Tongue (tissue), 2 donors: ENCODE measurements around the gene TESMIN. TPM values are rescaled to one million over a fixed set of nuclear protein-coding genes. Genes with fewer than 3 reads are reported as not detected.

Experiments used
- DNase-seq: peaks from one replicate; pipeline ENCODE4 v3.0.0-alpha.2; 2015
- total RNA-seq: library from RNA; depleted of rRNA; stranded (reverse); fragments of >200 nt; gene quantifications from one replicate; pipeline ENCODE4 v1.2.3, GENCODE V29; 2014

Gene TESMIN, protein sequence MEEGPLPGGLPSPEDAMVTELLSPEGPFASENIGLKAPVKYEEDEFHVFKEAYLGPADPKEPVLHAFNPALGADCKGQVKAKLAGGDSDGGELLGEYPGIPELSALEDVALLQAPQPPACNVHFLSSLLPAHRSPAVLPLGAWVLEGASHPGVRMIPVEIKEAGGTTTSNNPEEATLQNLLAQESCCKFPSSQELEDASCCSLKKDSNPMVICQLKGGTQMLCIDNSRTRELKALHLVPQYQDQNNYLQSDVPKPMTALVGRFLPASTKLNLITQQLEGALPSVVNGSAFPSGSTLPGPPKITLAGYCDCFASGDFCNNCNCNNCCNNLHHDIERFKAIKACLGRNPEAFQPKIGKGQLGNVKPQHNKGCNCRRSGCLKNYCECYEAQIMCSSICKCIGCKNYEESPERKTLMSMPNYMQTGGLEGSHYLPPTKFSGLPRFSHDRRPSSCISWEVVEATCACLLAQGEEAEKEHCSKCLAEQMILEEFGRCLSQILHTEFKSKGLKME
- total RNA-seq, result 0.10 TPM

DNA sequence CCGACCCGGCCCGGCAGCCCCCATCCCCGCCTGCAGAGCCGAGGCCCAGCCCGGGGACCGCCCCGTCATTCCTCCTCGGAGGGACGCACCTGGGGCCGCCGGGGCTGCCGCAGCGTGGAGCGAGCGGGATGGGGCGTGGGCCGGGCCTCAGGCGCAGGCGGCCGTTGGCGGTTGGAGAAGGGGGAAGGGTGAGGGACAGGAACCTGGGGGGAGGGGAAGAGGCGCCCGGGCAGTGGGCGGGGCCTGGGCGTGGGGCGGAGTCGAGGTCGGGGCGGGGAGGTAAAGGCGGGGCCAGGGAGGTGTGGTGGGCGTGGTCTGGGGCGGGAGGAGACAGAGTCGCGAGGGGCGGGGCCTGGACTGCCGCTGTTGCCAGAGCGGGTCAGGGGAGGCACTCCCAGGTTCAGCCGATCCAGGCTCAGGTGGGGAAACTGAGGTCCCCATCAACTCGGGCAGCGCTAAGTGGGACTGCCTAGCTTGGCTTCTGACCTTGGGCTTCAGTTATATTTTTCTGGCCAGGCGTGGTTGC, at the start of gene TESMIN:
Gene TESMIN, minus strand, starts transcription at position 190 of the 526 bp plus-strand sequence. CDS start 860 bp downstream, outside the sequence.
- peak; percentile 79 for DNase-seq

DNA sequence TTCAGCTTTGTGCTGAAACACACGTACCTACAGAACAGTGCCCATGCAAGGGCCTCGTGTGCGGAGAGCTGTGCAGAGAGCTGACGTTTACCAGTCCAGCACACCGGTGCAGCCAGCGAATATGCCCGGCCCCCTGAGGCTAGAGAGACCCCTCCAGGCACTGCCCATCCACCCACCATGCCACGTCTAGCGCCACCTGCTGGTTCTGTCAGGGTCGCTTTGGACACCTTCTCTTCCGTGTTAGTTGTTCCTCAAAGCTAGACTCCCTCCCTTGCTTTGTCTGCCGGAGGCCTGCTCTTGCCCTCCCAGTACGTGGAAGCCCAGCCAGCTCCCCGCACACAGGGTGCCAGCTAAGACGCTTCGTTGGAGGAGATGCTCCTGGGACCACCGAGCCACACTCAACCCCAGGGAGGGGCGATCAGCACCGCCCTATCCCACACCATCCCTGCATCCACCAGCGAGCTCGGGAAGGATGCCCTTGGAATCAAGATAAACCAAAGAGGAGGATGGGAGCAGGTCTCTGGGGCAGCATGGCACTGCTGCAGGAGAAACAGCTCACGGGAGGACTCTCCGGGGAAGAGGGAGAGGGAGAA, 47.0 kb upstream of the TESMIN start:
- peak; percentile 30 for DNase-seq

DNA sequence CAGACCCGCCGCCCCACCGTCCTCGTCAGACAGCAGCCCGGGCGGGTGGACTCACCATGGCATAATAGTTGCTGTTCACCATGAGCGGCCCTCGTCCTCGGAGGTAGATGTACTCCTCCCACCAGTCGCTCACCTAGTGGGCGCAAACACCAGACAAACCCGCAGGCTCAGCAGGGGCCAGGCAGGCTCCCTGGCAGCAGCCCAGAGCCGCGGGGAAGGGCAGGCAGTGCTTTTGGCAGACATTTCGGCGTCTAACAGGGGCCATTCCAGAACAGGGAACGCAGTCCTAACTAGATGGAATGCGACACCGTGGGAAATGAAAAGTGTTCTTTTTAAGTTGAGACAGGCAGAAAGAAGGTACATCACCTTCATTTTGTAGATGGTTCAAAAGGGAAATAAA, 45.5 kb upstream of the TESMIN start:
- no peak for DNase-seq

DNA sequence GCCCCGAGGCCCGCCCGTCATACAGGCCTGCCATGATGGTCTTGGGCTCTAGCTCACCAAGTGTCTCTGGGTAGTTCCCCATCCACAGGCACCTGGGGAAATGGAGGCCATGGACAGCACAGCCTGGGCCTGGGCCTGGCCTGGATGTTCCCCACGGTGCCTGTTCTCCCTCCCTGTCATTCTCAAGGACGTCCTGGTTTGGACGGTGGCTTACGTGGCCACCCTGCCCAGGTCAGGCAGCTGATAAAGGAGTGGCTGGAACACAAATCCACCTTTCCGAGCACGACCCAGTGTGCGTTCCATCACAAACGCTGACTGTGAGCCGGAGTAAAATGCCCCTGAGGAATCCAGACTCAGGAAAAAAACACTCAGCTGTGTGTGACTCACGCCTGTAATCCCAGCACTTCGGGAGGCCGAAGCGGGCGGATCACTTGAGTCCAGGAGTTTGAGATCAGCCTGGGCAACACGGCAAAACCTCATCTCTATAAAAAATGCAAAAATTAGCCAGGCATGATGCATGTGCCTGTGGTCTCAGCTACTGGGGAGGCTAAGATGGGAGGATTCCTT, 41.2 kb upstream of the TESMIN start:
- no peak for DNase-seq

DNA sequence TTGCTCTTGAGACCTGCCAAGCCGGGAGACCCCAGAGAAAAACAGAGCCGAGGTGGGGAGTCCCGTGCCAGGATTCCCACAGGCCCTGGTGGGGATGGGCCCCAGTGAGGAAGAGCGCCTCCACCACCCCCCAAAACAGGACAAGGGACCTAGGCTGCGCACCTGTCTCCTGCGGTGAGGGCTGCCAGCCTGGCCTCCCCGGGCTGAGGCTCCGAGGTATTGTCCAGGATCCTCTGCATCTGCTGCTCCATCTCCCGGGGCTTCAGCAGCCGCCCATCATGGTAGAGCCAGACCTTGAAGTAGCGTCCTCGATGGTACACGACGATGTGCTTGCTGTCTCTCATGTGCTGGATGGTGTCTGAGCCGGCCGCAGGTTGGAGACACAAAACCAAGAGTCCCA, 33.3 kb upstream of the TESMIN start:
- DNase-seq, result no peak

DNA sequence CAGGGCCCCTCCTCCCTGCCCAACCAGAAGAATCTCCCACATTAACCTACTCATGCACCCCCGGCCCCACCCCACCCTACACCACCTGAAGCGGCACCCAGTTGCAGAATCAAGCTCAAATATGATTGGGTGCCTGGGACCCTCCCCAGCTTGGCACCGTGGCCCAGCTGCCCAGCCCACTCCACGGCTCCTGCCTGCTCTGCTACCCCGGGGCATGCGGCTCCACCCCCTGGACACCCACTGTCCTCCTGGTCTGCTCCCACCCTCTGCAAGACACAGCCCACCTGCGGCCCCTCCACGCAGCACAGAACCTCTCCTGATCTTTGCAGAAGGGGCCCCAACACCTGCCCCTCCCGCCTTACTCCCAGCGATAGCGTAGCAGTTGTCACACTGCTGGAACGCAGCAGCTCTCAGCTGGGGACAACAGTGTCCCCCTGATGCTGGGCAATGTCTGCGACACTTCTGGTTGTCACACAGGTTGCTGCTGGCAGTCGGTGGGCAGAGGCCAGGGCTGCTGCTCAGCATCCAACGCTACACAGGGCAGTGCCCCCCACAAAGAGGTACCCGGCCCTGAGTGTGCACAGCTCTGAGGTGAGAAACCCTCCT, 32.0 kb upstream of the TESMIN start:
- no peak for DNase-seq

DNA sequence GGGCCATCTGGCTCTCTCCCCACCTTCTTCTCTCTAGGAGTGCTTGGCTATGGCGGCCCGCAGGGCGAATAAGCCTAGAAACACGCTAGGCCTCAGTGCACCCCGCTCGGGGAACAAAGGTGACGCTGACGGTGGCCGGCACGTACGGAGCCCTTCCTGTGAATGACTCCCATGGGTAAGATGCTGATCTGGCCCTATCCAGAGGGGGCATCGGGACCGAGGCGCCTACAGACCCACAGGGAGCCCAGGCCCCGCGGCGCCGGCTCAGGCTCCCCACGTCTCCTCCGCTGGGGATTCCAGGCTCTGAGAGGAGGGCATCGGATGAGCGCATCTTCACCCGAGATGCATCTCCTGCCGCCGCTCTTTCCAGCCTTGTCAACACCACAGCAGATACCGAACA, 31.4 kb upstream of the TESMIN start:
- DNase-seq, result no peak

DNA sequence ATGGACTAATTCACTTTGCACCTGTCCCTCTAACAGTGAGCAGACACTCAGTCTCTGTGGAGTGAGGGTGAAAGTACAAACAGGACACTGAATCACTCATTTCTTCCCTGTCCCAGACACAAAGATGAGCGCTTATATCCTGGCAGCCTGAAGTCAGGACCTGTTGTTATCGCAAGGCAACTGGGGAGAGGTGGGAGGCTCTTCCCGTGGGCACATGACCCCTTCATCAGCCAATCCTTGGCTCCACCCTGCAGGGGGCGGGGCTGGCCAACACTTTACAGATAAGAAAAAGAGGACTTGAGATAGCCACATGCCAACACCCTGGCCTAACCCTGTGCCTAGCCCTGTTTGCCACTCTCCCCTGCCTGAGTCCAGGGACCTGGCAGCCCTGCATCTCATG, 29.5 kb upstream of the TESMIN start:
- DNase-seq, result no peak

DNA sequence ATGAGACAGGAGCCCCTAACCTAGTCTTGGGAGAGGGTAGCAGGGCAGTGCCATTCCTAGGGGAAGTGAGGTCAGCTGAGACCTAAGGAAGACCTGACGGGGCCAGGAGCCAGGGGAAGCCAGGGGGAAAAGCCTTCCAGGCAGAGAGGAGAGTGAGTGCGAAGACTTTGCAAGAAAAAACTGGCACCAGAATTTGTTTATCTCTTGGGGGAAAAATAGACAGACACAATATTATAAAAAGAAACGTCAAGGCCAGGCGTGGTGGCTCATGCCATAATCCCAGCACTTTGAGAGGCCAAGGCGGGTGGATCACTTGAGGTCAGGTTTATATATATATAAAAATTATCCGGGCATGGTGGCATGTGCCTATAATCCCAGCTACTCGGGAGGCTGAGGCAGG, 26.9 kb upstream of the TESMIN start:
- no peak for DNase-seq

DNA sequence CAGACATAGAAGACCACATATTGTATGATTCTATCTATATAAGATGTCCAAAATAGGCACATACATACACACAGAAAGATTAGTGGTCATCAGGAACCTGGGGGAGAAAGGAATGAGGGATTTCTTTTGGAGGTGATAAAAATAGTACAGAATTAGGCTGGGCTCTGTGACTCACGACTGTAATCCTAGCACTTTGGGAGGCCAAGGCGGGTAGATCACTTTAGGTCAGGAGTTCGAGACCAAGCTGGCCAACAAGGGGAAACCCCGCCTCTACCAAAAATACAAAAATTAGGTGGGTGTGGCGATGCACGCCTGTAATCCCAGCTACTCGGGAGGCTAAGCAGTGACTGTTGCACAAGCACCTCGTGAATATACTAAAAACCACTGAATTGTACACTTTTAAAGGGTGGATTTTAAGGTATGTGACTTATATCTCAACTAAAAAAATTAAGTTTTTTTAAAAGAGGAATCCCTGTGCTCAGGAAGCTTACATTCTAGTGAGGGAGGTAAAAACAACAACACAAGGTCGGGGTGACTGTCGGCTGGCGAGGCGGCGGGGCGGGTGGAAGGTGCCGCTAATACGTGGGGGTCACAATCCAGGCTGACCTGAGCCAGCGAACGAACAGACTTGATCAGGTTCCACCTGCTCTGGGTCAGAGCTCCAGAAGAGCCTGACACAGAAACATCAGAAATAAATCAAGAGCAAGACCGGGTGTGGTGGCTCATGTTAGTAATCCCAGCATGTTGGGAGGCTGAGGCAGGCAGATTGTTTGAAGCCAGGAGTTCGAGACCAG, 25.3 kb upstream of the TESMIN start:
- DNase-seq, result no peak

DNA sequence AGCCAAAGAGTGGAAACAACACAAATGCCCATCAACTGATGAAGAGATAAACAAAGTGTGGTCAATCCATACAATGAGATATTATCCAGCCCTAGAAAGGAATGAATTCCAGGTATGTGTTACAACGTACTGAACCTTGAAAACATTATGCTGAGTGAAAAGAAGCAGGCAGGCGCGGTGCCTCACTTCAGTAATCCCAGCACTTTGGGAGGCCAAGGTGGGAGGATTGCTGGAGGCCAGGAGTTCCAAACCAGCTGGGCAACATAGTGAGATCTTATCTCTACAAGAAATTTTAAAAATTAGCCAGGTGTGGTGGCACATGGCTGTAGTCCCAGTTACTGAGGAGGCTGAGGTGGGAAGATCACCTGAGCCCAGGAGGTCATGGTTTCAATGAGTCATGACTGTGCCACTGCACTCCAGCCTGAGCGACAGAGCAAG, 24.6 kb upstream of the TESMIN start:
- DNase-seq, result no peak

DNA sequence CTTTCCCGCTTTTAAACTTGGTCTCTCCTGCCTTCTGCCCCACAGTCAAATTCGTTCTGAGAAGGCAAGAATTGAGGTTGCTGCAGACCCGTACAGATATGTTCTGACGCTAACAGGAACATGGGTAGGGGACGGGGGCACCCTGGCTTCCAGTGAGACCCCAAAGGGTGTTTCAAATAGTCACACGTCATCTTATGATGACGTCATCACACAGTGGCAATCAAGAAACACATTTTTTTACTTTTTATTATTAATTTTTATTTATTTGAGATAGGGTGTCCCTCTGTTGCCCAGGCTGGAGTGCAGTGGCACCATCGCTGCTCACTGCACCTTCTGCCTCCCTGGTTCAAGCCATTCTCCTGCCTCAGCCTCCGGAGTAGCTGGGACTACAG, 22.9 kb upstream of the TESMIN start:
- DNase-seq, result no peak

DNA sequence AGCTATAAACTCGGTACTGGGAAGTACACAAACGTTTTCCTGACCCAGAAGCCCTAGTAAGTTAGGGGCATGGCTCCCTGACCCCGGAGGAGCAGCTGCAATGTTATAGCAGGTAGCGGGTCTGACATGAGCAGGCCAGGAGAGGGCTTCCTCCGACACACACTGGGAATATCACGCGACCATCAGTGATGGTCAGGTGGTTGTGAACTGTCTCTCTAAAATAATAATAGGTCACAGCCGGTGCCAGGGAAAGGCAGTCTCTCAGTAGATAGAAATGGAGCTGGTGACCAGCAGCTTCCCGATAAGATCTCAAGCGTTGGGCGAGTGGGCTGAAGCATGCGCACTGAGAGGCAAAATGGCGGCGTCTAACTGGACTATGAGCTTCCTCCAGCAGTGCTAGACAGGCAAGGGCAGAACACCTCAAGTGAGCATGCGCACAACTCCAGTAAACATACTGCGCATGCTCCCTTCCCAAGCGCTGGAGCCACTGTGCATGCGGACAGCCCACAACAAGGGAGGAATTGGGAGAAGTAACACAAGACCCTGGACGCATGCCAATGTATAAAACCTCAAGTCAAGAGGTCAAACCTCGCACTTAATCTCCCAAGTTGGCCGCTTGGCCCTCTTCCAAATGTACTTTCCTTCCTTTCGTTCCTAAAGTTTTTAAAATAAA, 22.3 kb upstream of the TESMIN start:
- peak; percentile 38 for DNase-seq

DNA sequence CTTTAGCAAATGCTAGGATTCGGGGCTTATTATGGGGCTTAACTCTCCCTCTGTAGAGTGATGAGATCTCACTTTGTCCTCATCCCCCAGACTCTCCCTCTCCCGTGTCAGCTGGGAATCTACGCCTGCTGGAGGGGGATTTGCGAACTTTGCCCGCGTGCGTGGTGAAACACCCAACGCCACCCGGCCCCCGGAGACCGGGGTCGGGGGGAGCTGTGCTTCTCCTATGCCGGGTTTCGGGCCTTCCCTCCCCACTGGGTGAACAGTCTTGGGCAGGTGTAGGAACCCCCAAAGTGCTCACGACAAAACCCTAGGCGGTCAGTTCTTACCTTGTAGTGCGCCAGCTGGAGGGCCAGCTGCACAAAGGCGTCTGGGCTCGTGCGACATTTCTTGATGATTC, 21.6 kb upstream of the TESMIN start:
- DNase-seq, result no peak

DNA sequence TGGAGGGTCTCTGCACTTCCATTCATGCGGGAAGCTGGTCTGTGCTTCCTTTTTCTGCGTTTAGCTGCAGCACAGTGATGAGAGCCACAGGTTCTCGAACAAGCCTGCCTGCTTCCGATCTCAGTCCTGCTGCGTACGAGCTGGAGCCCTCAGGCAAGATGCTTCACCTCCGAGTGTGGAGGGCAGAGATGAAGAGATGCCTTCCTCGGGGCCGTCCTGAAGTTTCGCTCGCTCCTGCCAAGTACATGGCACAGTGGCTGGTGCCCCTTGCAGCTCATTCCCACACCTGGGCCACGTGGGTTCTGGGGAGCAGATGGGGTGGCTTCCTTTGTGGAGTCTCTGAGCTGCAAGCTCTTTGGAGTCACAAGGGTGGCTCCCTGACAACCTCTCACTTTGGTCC, 19.5 kb upstream of the TESMIN start:
- no peak for DNase-seq

DNA sequence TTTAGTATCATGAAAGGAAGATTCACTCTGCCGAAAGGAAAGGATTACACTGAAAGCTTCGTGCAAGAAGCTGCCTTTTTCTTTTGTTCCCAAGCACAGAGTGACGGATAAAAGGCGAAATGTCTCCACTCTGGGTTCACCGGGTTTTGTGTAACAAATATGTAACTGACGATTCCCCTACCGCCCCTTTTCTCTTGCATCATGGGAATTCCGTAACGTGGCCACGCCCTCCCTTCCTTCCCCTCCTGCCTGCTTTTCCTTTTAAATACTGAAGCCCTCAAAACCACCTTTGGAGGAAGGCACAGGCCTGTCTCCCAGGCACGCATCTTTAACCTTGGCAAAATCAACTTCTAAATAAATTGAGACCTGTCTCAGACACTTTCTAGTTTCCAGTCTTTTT, 16.4 kb upstream of the TESMIN start:
- DNase-seq, result no peak

DNA sequence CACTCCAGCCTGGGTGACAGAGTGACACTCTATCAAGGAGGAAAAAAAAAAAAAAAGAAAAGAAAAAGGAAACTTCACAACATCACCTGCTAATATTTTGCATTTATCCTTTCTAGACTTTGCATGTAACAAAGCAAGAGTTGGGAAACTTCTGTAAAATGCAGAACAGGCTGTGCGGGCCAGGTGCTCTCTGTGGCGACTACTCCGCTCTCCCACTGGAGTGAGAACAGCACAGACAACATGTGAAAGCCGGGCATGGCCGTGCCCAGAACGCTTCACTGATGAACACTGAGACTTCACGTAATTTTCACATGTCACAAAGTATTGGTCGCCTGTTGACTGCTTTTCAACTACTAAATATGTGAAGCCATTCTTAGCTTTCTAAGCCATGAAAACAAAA, 15.5 kb upstream of the TESMIN start:
- no peak for DNase-seq

DNA sequence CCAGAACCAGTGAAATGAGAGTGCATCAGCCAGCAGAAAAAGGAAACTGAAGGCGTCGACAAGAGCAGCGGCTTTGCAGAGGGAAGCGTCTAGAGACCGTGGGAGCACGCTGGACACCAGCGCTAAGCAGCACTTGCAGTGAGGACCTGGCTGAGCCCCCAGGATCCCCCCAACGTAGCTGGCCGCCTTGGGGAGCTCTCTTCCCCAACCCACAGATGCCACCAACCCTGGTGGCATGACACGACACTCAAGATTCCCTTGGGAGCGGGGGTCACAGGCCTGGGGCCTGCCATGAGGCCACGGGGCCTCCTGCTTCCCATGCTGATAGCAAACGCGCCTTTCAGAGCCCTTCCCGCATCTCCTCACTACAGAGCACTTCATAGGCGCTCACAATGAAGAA, 13.4 kb upstream of the TESMIN start:
- no peak for DNase-seq

DNA sequence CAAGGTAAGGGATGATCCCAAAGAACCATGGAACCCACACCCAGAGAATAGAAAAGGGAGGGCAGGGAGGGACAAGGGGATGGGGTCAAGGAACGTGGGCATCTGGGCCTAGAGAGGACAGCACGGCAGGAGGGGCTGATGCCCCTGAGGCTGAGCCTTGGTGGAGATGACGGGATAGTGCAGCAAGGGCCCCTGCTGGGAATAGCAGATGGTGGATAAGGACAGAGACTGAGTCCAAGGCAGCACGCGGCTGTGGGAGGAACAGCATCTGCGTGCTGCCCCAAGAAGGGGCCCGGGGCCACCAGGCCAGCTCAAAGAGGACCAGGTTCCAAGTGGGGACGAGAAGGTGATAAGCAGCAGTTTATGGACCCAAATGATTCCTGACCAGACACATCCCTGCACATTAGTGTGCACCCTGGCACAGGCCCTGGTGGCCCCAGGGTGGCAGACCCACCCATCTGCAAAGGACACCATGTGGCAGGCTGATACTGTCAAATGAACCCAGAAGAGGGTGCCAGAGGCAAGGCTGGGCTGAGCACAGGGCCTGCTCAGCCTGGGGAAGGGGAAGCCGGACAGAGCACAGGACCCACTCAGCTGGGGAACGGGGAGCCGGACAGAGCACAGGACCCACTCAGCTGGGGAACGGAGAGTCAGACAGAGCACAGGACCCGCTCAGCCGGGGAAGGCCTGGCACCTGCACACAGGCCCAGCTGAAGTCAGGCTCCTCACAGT, 12.8 kb upstream of the TESMIN start:
- DNase-seq, result no peak

DNA sequence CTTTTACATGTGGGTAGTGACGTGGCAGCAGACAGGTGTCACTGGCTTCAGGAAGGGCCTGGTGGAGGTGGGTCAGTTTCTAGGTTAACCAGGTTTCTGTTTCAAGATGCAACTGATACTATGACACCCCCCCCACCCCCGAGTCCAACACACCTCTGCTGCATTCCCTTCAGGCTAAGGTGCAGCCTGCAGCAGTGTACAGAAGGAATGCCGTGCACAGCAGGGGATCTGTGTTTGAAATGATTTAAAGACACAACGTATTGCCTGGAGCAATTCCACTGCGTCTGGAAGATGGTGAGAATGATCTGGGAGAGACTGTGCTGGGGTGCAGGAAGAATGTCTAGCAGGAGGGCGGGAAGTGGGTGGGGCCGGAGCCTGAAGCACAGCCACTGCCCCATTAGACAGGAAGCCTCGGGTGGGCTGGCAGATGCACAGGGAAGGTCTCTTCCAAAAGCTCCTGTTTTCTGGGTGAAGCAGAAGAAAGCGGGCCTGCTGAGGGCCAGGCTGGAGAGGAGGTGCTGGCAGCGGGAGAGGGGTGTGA, 11.9 kb upstream of the TESMIN start:
- DNase-seq, result no peak
